Lung (tissue), 12 donors: ENCODE results near the gene STAG1. TPM values are rescaled to one million over a fixed set of nuclear protein-coding genes. Genes with fewer than 3 reads are reported as not detected.
"Not testable (repeated sequence)": the region's sequence is repeated elsewhere in the genome, so short reads cannot be mapped to it uniquely, and the experiment has no call there.

Experiments
- ATAC-seq: fragments of 200-7000 bp; cut with Tn5 transposase; one replicate; pipeline ENCODE4 v1.9.1; 2020; ENCODE audit warnings: moderate number of reproducible peaks; ENCODE audit not compliant: insufficient read depth, low FRiP score
- DNase-seq, 3 donors: peaks; one replicate each; pipeline ENCODE4 v3.0.0-alpha.2; 2013 to 2017
- H3K27ac ChIP-seq, 2 donors: one replicate each; pipeline ENCODE4 v1.5.1; 2013; ENCODE audit warnings: mild to moderate bottlenecking in 2 of 2, moderate library complexity in 2 of 2, control low read depth in 1 of 2, inconsistent platforms in 1 of 2, low read depth in 1 of 2, low read length in 1 of 2
- H3K27me3 ChIP-seq, 3 donors: one replicate each; pipeline ENCODE4 v1.5.1; 2013; ENCODE audit warnings: low read length in 2 of 3; ENCODE audit not compliant: control insufficient read depth in 3 of 3, insufficient read depth in 3 of 3
- H3K36me3 ChIP-seq, 4 donors: one replicate each; pipeline ENCODE4 v1.5.1; 2013; ENCODE audit warnings: low read length in 4 of 4, mild to moderate bottlenecking in 1 of 4, moderate library complexity in 1 of 4; ENCODE audit not compliant: control insufficient read depth in 4 of 4, insufficient read depth in 4 of 4
- H3K4me1 ChIP-seq, 5 donors: one replicate each; pipeline ENCODE4 v1.5.1; 2013; ENCODE audit warnings: low read length in 5 of 5, mild to moderate bottlenecking in 2 of 5, moderate library complexity in 1 of 5; ENCODE audit not compliant: control insufficient read depth in 5 of 5, insufficient read depth in 5 of 5
- H3K4me3 ChIP-seq: one replicate; pipeline ENCODE4 v1.5.1; 2013; ENCODE audit warnings: mild to moderate bottlenecking, control low read depth, moderate library complexity
- H3K9ac ChIP-seq, 2 donors: one replicate each; pipeline ENCODE4 v1.5.1; 2013; ENCODE audit warnings: low read length in 2 of 2, control low read depth in 1 of 2; ENCODE audit not compliant: insufficient read depth in 1 of 2
- H3K9me3 ChIP-seq, 4 donors: one replicate each; pipeline ENCODE4 v1.5.1; 2013; ENCODE audit warnings: low read length in 3 of 4, mild to moderate bottlenecking in 1 of 4, moderate library complexity in 1 of 4; ENCODE audit not compliant: control insufficient read depth in 4 of 4, insufficient read depth in 3 of 4
- WGBS, 2 donors: extraction: QIAGEN DNeasy Blood & Tissue Kit; methylation state at CpG; one replicate each; pipeline ENCODE4 v1.1.7; 2013; 5-methylcytosine and 5-hydroxymethylcytosine counted together
- polyA plus RNA-seq, 2 donors: library from polyadenylated mRNA; stranded (reverse); fragments of 200-250 nt; gene quantifications; one replicate each; pipeline ENCODE4 v1.2.1, GENCODE V29; 2013
- total RNA-seq, 2 donors: library from RNA; depleted of rRNA in 1 of 2; stranded (reverse); fragments of >200 nt in 1 of 2; gene quantifications; one replicate each; pipeline ENCODE4 v1.2.1, GENCODE V29; 2014 to 2021
- TF ChIP-seq, protein P1 (sequence below): IDR thresholded peaks from 2 replicates; pipeline ENCODE4 v1.5.1; 2012; ENCODE audit warnings: mild to moderate bottlenecking; ENCODE audit errors: control extremely low read depth, extremely low read depth
- donor health status: control.
- donor health status: control.
- donor health status: Bipolar disorder and iron deficiency.
- donor health status: healthy.
- donor health status: DM: yes; HTN: yes; CAD: no.

STAG1 gene
- total and polyA plus RNA-seq, 4 donors = 8.1 to 90.0 (median 20.5) TPM

GRCh38 chr3:136576279-136577009 is 175.7 kb downstream of the STAG1 start:
- peaks cover 0 to 8% (median 0%) of the 10 kb centered on the region in 5 donors for H3K4me1 ChIP-seq
- H3K27ac ChIP-seq = no peak overlapping the region
- no peaks in the 10 kb centered on the region for H3K9me3 ChIP-seq
- no peak overlapping the region for H3K4me3 ChIP-seq
- DNase-seq = no peak
- TF ChIP-seq, protein P1, sequence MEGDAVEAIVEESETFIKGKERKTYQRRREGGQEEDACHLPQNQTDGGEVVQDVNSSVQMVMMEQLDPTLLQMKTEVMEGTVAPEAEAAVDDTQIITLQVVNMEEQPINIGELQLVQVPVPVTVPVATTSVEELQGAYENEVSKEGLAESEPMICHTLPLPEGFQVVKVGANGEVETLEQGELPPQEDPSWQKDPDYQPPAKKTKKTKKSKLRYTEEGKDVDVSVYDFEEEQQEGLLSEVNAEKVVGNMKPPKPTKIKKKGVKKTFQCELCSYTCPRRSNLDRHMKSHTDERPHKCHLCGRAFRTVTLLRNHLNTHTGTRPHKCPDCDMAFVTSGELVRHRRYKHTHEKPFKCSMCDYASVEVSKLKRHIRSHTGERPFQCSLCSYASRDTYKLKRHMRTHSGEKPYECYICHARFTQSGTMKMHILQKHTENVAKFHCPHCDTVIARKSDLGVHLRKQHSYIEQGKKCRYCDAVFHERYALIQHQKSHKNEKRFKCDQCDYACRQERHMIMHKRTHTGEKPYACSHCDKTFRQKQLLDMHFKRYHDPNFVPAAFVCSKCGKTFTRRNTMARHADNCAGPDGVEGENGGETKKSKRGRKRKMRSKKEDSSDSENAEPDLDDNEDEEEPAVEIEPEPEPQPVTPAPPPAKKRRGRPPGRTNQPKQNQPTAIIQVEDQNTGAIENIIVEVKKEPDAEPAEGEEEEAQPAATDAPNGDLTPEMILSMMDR = no peak
- 76 to 88% methylated on average over 6 of the region's 6 CpGs for WGBS, 2 donors
- H3K36me3 ChIP-seq = peaks cover 1 to 8% (median 4%) of the 10 kb centered on the region in 4 donors
- no peak overlapping the region for H3K9ac ChIP-seq
- H3K27me3 ChIP-seq = no peaks in the 10 kb centered on the region
- ATAC-seq = no peak

- TF ChIP-seq, protein P1 = no peak
- Histone ChIP-seq H3K9me3 (peaks cover 0 to 1% (median 0%) of the 10 kb centered on the region in 4 donors), H3K27me3 (no peaks in the 10 kb centered on the region), H3K27ac (no peak overlapping the region), H3K4me3 (no peak overlapping the region), H3K4me1 (peaks cover 0 to 1% (median 0%) of the 10 kb centered on the region in 5 donors), H3K36me3 (peaks cover 0 to 8% (median 2%) of the 10 kb centered on the region in 4 donors), H3K9ac (no peak overlapping the region)
- no peak for ATAC-seq
- 73 to 85% methylated on average over 2 of the region's 2 CpGs for WGBS, 2 donors
- no peak for DNase-seq
Observed at GRCh38 chr3:136567599-136568188, 184.5 kb downstream of the STAG1 start.

- H3K9me3 ChIP-seq, H3K9ac ChIP-seq, DNase-seq, H3K4me3 ChIP-seq, H3K27me3 ChIP-seq, ATAC-seq, H3K27ac ChIP-seq, H3K4me1 ChIP-seq, H3K36me3 ChIP-seq: not testable (repeated sequence)
- WGBS, 2 donors = 100% methylated on average over 1 of the region's 1 CpG
Observed at GRCh38 chr3:136564962-136565361, 187.2 kb downstream of the STAG1 start.

DNA sequence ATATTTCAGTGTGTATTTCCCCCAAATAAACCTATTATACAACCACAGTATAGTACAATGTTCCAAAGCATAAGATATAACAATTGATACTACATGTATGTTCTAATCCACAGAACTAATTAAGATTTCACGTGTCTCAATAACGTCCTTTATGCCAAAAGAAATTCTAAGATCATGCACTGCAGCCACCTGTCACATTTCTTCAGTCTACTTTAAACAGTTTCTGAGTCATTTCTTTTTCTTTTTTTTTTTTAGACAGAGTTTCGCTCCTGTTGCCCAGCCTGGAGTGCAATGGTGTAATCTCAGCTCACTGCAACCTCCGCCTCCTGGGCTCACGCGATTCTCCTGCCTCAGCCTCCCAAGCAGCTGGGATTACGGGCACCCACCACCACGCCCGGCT is 190.2 kb downstream of the STAG1 start:
- Histone ChIP-seq H3K9me3 (no peaks in the 10 kb centered on the region), H3K36me3 (peaks cover 0 to 6% (median 0%) of the 10 kb centered on the region in 4 donors), H3K27ac (no peak overlapping the region), H3K4me1 (peaks cover 0 to 6% (median 0%) of the 10 kb centered on the region in 5 donors), H3K4me3 (no peak overlapping the region), H3K27me3 (no peaks in the 10 kb centered on the region), H3K9ac (no peak overlapping the region)
- no peak for DNase-seq
- 98% methylated on average over 9 of the region's 9 CpGs for WGBS, 2 donors
- no peak for ATAC-seq
- TF ChIP-seq, protein P1 = no peak
